ENCODE measurements around the gene THEMIS.

GRCh38 chr6:127900935-127901334 lies at the start of gene THEMIS:
- TF ChIP-seq CTCF (IDR thresholded peaks at IDR 0.05) (no peak), IRF1 (CRISPR knock-in tag; IDR thresholded peaks at IDR 0.05) (no peak), E2F5 (CRISPR knock-in tag; IDR thresholded peaks at IDR 0.05) (no peak), CREB1 (CRISPR knock-in tag; IDR thresholded peaks at IDR 0.05) (no peak), ETV6 (CRISPR knock-in tag; IDR thresholded peaks at IDR 0.05) (no peak), FOXK1 (CRISPR knock-in tag; IDR thresholded peaks at IDR 0.05) (no peak), NR1H2 (CRISPR knock-in tag; IDR thresholded peaks at IDR 0.05) (no peak), NR3C1 (CRISPR knock-in tag; conservative IDR thresholded peaks at IDR 0.05; ENCODE audit: low read depth) (no peak), ARID4B (CRISPR knock-in tag; IDR thresholded peaks at IDR 0.05; ENCODE audit: borderline replicate concordance) (no peak), ATF3 (CRISPR knock-in tag; conservative IDR thresholded peaks at IDR 0.05) (no peak), ATF1 (CRISPR knock-in tag; IDR thresholded peaks at IDR 0.05) (no peak)
